GM18498 (cell line): Measurements from ENCODE around the gene ST6GAL1.
A peak's percentile ranks its signal among the peaks of the same experiment; 100 is the strongest.
"Not testable (repeated sequence)": the region's sequence is repeated elsewhere in the genome, so short reads cannot be mapped to it uniquely, and the experiment has no call there.

Experiments used
- ATAC-seq: cut with Tn5 transposase; IDR thresholded peaks from one replicate; pipeline ENCODE4 v1.9.1; 2021; ENCODE audit warnings: mild to moderate bottlenecking, moderate library complexity; ENCODE audit not compliant: unreplicated experiment

The ST6GAL1 gene

DNA sequence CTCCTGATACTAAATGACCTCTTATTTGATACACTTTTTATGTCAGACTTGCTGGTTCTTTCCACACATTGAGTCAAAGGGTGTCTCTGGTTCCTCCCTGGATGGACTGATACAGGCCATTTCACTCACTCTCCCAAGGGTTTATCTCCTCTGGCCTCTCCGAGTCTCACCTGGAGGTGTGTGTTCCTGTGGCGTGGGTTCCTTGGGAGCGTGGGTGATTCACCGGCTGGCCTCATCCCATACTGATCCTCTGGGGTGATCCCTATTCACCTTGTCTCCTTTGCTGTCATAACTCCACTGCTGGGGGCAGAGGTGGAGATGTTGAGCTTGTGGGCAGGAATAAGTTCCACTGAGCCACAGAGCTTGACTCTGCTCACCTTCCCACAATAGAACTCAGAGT, 61.1 kb downstream of the ST6GAL1 start:
- no peak for ATAC-seq

DNA sequence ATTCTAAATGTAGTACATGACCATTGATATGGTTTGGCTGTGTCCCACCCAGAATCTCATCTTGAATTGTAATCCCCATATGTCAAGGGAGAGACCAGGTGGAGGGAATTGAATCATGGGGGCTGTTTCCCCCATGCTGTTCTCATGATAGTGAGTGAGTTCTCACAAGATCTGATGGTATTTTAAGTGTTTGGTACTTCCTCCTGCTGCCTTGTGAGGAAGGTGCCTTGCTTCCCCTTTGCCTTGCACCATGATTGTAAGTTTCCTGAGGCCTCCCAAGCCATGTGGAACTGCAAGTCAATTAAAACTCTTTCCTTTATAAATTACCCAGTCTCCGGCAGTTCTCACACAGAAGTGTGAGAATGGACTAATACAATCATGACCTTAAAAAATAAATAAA, 61.8 kb downstream of the ST6GAL1 start:
- not testable (repeated sequence) for ATAC-seq

DNA sequence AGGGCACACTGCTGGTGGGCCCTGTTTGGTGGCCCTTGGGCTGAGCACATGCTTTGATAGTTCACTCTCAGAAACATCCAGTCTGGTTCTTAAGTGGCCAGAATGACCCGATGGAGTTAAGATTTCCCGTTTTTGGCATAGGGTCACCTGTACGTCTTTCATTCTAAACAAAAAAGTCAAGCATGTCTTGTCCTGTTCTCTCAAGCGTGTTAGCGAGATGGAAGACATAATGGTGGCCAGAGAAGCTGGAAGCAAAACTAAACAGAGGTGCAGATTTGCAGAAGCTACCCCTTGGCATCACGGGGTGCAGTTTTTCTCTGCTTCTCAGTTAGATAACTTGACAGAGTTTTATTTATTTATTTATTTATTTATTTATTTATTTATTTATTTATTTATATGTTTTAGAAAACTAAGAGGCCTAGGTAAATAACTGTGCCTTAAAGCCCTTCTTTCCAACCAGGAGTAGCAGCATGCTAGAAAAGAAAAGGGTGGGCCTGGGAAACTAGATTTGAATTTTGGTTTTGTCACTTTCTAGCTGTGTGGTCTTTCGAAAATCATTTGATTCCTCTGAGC, 63.0 kb downstream of the ST6GAL1 start:
- ATAC-seq, result no peak

DNA sequence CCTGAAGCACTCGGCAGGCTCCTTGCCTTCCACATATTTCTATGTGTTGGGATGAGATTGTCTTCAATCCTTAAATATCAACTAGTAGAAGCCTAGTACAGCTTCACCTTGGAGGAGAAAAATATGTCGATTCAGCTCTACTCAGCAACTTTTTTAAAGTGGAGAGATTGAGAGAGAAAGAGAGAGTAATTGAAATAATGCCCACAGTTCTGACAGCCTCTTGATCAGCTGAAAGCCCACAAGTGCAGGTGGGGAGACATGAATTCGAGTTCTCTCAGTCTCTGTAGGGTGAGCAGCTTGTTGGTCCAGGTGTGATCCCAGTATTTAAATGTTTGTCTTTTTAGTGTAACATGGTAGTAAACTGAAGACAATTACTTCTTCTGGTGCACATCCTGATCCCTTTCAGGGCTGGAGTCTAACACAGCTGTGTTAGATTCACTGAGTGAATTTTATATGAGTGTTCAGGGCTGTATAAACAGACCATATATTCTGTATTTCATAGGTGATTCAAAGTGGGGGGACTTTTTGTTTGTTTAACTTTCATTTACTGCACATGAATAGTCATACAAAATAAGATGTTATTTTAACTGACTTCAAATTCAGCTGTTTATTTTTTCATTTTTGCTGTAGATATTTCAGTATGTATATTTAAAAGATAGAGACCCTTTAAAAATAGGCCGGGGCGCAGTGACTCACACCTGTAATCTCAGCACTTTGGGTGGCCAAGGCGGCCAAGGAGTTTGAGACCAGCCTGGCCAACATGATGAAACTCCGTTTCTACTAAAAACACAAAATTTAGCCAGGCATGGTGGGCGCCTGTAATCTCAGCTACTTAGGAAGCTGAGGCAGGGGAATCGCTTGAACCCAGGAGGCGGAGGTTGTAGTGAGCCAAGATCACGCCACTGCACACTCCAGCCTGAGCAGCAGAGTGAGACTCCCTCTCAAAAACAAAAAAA, 64.0 kb downstream of the ST6GAL1 start:
- no peak for ATAC-seq

DNA sequence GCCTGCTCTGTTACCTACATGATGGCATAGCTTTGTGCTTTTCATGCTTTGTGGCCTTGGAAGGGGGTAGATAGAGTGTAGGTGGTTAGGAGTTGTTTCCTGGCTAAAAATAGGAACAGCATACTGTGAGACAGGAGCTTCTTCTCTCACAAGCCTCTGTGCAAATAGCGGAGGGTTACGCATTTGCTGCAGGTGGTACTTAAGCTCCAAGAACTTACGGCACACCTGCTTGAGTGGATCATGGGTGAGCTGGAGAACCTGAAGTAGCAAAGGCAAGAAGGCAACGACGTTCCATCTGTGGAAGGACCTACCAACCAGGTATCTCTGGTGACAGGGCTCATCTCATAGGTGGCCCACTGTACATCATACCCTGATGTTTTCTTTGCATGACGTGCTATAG, 66.0 kb downstream of the ST6GAL1 start:
- ATAC-seq, result peak; percentile 21

DNA sequence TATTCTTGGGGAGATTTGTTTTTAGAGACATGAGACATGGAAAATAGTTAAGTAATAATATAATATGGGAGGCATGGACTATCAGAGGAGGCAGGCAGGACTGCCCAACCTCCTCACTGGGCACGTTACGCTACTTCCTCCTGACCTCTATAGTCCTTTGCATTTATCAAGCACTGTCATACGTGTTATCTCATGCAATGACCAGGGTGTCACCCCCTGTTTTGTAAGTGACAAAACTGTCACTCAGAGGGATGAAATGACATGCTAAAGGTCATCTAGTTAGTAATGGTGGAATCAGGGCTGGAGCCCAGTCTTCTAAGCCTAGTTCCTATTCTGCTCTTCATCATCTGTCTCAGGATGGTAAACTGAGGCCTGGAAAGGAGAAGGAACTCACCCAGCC, 66.7 kb downstream of the ST6GAL1 start:
- no peak for ATAC-seq

DNA sequence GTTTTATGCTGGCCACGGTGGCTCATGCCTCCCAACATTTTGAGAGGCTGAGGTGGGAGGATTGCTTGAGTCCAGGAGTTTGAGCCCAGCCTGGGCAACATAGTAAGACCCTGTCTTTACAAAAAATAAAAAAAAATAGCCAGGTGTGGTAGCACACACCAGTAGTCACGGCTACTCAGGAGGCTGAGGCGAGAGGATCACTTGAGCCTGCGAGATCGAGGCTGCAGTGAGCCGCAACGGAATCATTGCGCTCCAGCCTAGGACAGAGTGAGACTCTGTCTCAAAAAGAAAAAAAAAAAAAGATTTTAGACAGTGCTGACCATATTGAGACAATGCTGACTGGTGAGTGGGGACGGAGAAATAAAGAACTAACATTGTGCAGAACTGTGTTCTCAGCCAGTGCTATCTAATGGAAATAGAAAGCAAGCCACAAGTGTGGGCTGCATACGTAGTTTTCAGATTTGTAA, 67.2 kb downstream of the ST6GAL1 start:
- ATAC-seq, result no peak

DNA sequence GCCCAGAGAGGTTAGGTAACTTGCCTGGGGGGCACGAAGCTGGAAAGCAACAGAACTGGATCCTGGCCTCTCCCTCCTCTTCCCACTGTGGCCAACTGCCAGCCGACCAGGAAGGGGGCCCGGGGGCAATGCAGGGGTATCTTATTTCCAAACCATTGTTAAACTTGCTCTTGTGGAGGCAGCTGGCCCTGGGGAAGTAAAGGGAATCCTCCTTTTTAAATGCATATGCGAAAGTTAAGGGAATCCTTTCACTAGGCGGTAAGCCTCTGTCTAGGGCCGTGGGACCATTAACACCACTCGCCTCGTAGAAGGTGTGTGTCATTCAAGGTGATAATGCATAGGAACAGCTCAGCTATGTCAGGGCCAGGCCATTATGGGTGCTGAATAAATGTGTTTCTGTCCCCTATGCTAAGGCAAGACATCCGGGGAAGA, 68.6 kb downstream of the ST6GAL1 start:
- no peak for ATAC-seq

DNA sequence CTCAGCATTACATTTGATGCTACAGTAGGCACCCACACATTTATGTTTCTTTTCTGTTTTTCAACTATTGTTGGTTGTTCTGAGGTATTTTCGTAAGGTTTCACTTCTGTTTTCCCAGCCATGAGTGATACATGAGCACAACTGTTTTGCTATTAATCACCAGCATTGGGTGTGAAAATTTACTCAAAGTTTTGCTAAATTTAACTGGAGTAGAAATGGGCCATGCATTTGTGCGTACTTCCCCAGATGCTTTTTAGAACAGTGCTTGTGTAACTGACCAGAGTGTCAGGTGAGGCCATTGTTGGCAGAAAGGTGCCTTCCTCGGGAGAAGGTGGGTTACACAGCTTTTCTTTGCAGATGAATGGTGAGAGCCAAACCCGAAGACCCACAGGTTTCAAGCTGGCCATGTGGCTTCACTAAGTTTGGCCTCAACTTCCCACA, 70.4 kb downstream of the ST6GAL1 start:
- peak; percentile 63 for ATAC-seq

DNA sequence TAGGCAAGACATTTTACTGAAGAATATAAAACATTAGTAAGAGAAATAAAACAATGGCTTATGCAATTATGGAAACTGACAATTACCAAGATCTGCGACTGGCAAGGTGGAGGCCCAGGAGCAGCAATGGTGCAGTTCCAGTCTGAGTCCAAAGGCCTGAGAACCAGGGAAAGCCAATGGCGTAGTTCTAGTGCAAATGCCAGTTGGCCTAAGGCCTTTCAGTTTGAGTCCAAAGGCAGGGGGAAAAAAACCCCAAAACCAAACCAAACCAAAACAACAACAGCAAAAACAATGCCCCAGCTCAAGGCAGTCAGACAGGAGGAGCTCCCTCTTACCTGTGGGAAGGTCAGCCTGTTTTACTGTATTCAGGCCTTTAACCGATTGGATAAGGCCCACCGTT, 72.6 kb downstream of the ST6GAL1 start:
- ATAC-seq, result no peak

DNA sequence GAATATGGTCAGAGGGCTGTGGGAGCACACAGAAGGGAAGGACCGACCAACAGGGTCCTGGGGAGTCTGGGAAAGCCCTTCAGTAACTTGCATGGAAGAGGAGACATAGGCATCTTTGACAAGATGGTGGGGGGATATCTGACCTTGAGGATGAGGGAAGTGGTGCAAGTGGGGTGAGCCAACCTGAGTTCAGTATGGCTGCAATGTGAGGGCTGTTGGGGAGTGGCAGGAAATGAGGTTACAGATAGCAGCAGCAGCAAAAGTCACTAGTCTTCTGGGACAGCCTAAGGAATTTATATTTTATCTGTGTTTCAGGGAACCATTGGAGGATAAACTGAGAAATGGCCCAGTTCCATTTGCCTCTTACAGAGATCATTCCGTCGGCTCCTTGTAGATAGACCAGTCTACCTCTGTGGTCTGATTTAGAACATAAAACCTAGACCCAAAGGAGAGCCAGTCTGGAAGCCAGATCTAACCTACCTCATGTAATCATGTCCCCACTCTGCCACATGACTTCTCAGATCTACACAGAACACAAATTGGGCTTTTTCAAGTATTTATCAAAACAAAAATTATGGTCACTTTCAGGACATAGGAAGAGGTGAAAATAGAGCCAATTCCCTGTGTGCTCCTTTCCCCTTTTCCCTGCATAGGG, 75.6 kb downstream of the ST6GAL1 start:
- no peak for ATAC-seq

DNA sequence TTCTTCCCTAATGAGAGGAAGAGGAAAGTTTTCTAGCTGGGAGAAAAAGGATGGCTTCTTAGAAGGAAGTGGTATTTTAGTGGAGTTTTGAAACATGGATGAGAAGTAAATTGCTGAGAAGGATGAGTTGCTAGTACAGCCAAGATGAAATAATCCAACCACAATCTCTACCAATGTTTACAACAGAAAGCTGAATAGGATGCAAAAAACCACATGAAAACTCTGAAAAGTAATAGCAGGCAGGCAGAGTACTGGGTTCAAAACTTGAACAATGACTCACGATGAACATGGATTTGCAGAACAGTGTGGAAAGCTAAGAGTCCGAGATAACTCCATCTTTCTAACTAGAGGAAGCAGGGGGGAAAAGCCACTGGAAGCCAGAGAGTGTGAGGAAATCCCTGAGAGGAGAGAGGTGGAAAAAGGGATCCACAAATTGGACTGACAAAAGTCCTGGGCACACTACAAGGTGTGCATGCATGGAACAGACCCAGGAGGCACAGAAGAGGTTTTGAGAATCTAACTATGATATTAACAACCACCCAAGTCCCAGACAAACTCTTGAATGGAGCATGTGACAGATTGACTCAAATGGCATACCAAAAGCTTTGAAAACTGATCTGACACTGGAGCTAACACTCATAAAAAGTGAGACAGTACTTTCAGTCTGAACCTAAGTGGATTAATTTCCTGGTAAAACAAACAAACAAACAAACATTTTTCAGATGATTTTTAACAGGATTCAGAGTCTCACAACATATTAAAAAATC, 76.7 kb downstream of the ST6GAL1 start:
- no peak for ATAC-seq

DNA sequence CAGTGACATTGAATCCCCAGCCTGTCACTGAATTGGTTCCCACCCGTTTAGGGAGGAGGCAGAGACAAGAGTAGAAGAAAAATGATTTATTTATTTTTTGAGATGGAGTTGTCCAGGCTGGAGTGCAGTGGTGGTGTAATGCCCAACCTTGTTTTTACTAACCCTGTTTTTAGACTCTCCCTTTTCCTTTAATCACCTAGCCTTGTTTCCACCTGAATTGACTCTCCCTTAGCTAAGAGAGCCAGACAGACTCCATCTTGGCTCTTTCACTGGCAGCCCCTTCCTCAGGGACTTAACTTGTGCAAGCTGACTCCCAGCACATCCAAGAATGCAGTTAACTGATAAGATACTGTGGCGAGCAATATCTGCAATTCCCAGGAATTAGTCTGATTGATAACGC, 80.1 kb downstream of the ST6GAL1 start:
- not testable (repeated sequence) for ATAC-seq

DNA sequence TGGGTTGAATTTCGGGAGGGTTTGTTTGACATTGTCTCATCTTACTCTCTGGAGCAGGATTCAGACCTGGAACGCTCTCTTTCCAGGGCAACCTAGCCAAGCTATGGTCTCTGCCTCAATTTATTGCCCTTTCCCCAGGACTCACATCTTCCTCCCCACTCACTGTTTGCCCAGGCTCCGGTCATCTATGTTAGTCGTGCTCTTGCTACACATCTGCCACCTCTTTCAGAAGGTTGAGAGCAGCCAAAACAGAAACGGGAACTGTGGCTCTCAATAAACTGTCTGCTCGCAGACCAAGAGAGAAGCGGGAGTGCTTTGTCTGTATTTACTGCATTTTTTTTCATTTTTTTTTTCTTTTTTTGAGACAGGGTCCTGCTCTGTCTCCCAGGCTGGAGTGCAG, 81.6 kb downstream of the ST6GAL1 start:
- ATAC-seq, result peak; percentile 55

DNA sequence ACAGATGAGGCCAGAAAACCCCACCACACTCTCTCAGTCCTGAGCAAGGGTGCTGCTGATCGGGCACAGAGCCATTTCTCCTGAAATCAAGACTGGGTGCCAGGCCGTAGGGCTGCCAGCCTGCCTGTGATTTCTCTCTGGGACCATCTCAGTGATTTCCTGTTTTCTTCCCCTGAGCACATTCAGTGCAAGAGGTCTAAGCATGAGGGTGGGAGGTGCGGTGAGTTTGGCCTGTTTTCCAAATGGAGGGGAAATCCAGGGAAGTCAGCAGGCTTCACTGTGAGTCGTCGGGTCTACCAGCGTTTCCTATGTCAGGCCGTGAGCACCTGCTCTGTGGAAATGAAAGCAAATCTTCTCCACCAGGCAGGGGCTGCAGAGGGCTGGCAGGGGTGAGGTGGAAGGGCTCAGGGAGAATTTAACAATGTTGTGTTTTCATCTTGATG, 82.3 kb downstream of the ST6GAL1 start:
- ATAC-seq, result no peak

DNA sequence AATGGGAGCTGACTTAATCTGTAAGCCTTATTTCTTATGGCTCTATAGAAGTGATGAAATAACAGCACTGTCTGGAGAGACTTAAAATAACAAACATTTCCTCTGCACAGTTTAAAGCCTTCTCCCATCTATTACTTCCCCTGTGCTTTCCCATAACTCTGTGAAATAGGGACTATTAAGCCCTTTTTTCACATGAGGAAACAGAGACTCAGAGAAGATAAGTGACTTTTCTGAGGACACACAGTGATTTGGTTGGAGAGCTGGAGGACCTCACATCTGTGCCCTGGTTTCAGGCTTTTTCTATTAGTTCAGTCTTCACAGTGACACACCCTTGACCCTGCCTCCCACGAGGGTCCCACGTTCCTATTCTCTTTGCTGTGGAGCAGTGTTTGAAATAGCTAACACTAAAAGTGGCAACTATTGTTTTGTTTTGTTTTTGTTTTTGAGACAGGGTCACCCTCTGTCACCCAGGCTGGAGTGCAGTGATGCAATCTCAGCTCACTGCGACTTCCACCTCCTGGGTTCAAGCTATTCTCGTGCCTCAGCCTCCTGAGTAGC, 82.9 kb downstream of the ST6GAL1 start:
- ATAC-seq, result no peak

DNA sequence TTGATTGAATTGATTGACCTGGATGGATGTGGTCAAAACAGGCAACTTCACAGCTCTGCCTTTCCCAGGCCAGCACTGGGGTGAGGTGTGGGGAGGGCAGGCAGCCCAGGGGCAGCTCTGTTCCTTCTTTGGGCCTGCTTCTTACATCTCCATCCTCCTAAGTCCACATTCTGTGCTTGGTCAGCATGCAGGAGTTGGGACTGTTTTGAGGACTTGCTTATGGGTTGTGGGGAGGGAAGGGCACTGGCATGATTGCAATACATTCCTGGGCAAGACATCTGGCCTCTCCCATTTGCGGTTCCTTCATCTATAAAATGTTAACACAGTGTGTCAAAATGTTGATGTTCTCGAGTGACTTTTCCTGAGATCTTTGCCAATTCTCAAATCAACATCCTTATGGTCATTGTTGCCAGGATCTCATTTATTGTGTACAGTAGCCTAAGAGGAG, 84.1 kb downstream of the ST6GAL1 start:
- no peak for ATAC-seq

DNA sequence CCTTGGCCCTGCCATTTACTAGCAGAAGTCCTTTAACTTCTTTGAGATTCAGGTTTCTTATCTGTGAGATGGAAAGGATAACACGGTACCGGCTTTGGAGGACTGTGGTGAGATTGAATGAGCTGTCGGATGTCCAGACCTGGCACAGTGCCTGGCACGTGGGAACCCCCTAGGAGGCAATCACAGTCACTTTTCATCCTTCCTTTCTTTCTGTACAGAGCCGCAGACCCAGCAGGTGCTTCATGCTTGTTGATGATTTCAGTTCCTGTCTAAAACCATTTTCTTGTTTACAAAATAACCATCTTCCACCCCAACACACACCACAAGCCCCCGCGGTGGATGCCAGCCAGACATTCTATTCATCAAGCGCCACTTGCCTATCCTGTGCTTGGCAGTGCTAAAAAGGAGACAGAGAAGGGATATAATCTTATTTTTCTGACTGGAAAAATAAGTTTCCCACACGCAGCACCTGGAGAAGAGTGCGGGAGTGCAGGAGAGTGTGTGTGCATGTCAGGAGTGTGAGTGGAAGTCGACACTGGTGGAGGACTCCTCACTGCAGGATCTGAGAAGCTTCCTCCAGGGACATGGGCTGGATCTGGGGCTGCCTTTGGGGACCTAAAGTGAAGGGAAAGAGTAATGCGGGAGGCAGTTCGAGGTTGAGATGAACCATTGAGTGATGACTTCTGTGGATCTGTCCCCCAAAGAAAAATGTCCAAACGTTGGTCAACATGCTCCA, 85.7 kb downstream of the ST6GAL1 start:
- peak; percentile 61 for ATAC-seq

DNA sequence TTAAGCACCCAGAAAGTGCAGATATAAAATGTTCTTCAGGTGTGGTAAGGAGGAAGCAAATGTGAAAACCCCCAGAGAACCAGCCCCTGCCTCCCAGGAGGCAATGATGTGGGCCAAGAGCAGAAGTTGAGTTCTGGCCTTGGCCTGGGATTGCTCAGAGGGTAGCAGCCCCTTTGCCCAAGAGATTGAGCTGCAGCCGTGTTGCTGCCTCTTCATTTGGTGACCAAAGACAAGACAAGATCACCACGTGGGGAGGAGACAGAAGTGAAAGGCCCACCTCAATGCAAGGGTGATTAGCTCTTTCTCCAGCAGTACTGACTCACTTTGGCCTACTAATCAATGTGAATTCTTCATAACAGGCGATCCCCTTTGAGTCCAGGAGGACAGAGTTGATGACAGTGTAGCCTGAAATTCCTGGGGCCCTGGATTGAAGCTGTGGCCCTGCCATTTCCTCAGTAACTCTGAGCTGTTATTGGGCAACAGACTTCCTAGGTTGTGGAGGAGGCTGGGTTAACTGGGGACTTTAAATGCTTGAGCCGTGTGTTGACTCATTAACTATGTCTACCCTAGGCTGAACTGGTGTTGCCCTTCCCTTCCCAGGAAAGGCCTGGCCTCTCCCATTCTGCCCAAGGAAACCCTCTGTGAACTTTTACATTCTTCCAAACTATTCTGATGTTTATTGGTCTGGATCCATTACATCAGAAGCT, 86.5 kb downstream of the ST6GAL1 start:
- peak; percentile 20 for ATAC-seq
